ENCODE data around the gene CFAP45.

Gene CFAP45

GRCh38 chr1:159853417-159854115, 46.4 kb downstream of the CFAP45 start:
- no peak for DNase-seq (ENCODE audit: low read depth, low spot score)

DNA sequence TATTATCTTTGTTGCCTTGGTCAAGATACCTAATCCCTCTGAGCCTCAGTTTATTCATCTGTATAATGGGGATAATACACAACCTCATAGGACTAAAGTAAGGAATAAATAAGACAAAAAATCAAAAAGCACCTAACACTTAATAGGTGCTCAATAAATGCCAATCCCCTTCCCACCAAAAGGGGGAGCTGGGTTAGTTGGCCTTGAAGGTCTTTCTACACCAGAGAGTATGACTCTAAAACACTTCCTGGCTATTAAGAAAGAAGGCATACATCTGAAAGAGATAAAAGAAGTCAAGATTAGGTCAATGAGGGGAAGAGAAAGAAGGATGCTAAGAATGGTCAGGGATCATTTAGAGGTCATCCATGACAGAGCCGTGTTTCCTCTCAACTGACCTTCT, 48.6 kb downstream of the CFAP45 start:
- no peak for DNase-seq (ENCODE audit: low read depth, low spot score)

DNA sequence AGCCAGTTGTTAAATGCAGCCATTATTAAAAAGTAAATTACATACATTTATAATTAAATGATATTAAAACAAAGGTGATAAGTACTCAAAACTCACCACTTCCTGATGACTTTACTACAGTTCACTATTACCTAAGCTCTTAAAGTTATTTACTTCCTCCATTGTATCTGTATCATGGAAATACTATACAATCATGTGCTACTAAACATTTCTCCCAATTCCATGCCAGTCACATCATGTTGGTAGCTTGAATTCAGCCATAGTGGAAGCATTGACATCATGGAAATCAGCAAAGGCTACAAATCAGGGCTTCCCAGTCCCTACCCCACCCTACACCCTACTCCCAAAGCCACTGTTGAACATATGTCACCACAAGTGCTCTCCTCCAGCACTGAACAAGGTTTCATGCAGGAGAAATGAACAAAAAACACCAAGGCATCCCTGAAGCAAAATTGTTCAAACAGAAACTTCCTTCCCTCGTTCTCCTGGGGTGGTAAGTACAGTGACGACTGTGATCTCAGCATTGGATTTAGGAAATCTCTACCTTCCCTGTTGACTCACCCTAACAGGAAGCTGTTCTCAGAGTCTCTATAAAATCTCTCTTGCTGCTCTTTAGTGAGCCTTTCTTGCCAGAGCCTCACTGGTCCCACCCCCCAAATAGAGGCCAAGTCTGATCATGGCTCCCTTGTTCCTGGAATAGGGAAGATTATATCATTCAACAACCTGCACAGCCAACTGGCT, 50.2 kb downstream of the CFAP45 start:
- DNase-seq (ENCODE audit: low read depth, low spot score) = no peak

DNA sequence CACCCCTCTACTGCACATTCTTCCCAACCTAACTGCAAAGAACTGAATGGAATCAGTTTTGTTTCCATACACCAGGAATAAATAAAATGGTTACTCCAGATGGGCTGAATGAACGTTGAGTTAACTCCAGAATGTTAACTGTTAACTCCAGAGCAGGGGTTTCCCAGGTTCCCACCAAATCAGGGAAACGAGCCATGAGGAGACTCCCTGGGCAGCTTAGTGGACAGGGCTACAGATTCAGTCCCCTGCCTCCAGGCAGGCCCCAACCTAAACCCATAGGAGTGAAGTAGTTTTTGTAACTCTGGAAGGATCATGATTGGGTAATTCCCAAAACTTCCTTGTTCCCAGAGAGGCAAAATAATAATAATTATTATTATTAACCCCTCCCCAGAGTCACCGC, 51.6 kb downstream of the CFAP45 start:
- no peak for DNase-seq (ENCODE audit: low read depth, low spot score)

- DNase-seq (ENCODE audit: low read depth, low spot score) = no peak
Observed at GRCh38 chr1:159847231-159847630, 52.7 kb downstream of the CFAP45 start.

- DNase-seq (ENCODE audit: low read depth, low spot score) = no peak
Observed at GRCh38 chr1:159845751-159846629, 54.0 kb downstream of the CFAP45 start.

- DNase-seq (ENCODE audit: low read depth, low spot score) = no peak
Observed at GRCh38 chr1:159843459-159843858, 56.5 kb downstream of the CFAP45 start.

DNA sequence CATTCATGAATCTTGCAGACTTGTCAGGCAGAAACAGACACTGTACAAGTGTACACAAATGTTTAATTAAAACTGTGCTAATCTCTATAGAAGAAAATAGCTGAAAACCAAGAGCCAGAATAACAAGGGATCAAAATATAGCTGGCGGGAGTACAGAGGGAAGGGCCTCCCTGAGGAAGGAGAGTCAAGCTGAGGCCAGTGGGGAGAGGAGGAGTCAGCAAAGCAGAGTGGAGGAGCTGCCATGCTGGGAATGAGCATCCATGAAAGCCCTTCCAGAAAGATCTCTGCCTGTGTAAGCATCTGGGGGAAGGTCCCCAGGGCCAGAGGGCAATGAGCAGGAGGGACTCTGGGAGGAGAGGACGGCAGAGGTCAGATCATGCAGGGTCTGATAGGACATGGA, 58.2 kb downstream of the CFAP45 start:
- no peak for DNase-seq (ENCODE audit: low read depth, low spot score)

GRCh38 chr1:159839116-159839849, 60.7 kb downstream of the CFAP45 start:
- DNase-seq (ENCODE audit: low read depth, low spot score) = no peak

GRCh38 chr1:159838715-159839114, 61.2 kb downstream of the CFAP45 start:
- no peak for DNase-seq (ENCODE audit: low read depth, low spot score)

DNA sequence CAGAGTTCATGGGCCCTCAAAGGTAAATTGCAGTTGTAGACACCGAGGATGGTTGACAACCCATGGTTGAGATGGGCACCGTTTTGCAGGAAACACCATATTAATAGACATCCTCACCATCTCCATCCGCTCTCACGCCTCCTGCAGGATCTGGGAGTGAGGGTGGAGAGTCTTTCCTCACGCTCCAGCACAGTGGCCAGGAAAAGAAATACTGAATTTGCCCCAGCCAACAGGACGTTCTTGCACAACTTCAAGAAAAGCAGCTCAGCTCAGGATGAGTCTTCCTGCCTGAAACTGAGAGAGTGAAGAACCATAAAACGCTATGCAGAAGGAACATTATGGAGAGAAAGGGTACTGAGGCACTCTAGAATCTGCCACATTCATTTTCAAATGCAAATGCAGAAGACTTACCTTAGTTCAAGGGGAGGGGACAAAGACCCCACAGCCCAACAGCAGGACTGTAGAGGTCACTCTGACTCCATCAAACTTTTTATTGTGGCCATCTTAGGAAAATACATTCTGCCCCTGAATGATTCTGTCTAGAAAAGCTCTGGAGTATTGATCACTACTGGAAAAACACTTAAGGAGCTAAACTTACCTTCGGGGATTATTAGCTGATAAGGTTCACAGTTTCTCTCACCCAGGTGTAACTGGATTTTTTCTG, 64.0 kb downstream of the CFAP45 start:
- DNase-seq (ENCODE audit: low read depth, low spot score) = no peak

GRCh38 chr1:159835356-159835755, 64.6 kb downstream of the CFAP45 start:
- DNase-seq (ENCODE audit: low read depth, low spot score) = no peak

- no peak for DNase-seq (ENCODE audit: low read depth, low spot score)
Observed at GRCh38 chr1:159832309-159832708, 67.7 kb downstream of the CFAP45 start.

GRCh38 chr1:159831412-159832141, 68.4 kb downstream of the CFAP45 start:
- no peak for DNase-seq (ENCODE audit: low read depth, low spot score)

- DNase-seq (ENCODE audit: low read depth, low spot score) = no peak
Observed at GRCh38 chr1:159830722-159831121, 69.2 kb downstream of the CFAP45 start.

DNA sequence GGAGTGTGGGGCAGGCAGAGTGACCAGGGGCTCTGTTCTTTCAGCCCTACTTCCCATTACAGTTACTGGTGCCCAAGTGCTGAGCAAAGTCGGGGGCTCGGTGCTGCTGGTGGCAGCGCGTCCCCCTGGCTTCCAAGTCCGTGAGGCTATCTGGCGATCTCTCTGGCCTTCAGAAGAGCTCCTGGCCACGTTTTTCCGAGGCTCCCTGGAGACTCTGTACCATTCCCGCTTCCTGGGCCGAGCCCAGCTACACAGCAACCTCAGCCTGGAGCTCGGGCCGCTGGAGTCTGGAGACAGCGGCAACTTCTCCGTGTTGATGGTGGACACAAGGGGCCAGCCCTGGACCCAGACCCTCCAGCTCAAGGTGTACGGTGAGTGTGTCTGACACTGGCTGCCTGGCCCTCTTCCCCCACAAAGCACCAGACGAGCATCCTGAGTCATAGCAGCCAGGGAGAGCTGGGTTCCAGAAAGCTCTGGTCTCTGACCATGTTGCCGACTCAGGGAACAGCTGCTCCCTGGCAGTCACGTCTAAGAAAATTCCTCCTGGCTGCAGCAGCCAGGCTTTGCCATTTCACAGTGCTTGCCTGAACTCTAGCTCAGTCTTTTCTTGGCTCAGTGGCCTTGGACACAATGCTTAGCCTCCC, 70.0 kb downstream of the CFAP45 start:
- no peak for DNase-seq (ENCODE audit: low read depth, low spot score)

DNA sequence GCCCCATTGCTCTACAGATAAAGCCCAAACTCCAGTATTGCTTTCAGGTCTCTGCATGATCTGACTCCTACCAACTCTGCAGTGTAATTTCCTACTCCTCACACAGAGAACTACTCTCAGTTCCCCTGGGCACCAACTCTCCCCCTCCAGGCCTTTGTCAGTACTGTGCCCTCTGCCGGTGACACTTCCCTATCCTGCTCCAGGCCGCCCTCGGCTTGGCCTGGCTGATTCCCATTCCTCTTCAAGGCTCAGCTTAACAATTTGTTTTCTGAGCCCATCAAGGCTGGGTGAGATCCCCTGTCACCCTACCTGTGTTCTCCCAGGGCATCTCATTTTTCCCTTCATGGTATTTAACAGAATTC, 70.7 kb downstream of the CFAP45 start:
- no peak for DNase-seq (ENCODE audit: low read depth, low spot score)

DNA sequence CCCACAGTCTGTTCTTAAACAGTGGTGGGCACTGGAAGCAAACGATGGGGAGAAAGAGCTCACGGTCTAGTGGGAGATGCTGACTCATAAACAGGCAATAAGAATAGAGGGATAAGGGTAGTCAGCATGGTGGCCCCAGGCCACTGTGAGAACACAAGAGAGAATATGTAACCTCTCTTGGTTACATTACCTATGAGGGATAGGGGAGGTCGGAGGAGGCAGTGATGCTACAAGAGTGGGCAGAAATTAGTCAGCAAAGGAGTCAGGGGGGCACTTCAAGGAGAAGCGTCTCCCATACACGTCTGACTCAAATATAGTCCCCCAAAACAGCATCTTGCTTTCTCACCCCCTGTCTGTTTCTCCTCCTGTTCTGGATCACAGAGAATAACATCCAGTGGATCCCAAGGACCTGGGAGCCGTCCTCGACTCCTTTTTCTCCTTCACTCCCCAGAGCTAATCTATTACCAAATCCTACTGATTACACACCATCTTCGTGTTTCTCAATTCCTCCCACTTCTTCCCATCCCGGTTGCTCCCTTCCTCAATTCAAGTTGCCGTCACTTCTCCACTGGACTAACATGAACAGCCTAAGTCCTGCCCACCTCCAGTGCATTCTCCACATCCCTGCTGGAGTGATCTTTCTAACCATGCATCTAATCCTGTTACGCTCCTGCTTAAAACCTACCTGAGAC, 71.2 kb downstream of the CFAP45 start:
- DNase-seq (ENCODE audit: low read depth, low spot score) = no peak

GRCh38 chr1:159828176-159828575, 71.8 kb downstream of the CFAP45 start:
- DNase-seq (ENCODE audit: low read depth, low spot score) = no peak
